LNCaP clone FGC (cell line): ENCODE results near the gene NKAIN2.
"Not testable (repeated sequence)": the region's sequence is repeated elsewhere in the genome, so short reads cannot be mapped to it uniquely, and the experiment has no call there.

ENCODE experiments used
- DNase-seq: peaks from one replicate; pipeline ENCODE4 v3.0.0-alpha.2; 2011; ENCODE audit warnings: low read depth
- H3K4me3 ChIP-seq: 2 replicates; pipeline ENCODE4 v1.5.1; 2011; ENCODE audit warnings: mild to moderate bottlenecking, low read depth, low read length, control low read depth
- CTCF ChIP-seq: IDR thresholded peaks from 2 replicates; pipeline ENCODE4 v1.5.1; 2012; ENCODE audit warnings: mild to moderate bottlenecking; ENCODE audit not compliant: control insufficient read depth, insufficient read depth; ENCODE audit errors: extremely low read depth

The NKAIN2 gene

GRCh38 chr6:124539096-124539495, 735.4 kb downstream of the NKAIN2 start:
- no peak overlapping the region for H3K4me3 ChIP-seq
- no peak for TF ChIP-seq CTCF
- DNase-seq: no peak

- H3K4me3 ChIP-seq: no peak overlapping the region
- DNase-seq: no peak
- TF ChIP-seq CTCF: no peak
Observed at GRCh38 chr6:124541573-124541972, 737.9 kb downstream of the NKAIN2 start.

- H3K4me3 ChIP-seq: no peak overlapping the region
- DNase-seq: no peak
- no peak for TF ChIP-seq CTCF
Observed at GRCh38 chr6:124546601-124547000, 742.9 kb downstream of the NKAIN2 start.

DNA sequence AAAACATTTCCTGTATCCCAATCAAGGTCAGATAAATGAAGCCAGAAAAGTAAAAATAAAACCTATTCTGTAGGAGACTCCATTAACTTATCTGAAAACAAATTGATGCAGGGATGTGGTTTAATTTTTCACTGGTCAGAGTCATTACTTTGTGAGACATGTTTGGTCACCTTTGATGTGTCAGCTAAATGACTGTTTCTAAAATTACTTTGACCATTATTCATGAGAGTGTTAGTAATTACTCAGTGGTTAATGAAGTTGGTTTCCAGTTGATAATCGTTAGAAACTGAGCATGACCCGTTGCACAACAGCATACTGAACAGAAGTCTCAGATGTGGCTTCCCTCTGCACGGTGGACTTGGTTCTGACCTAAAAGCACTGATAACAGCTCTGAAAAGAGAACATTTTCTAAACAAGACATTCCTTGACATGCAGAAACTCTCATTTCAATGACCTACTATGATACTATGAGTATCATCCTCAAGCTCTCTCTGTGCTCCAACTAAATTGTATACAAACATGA, 748.1 kb downstream of the NKAIN2 start:
- no peak for DNase-seq
- no peak for TF ChIP-seq CTCF
- no peak overlapping the region for H3K4me3 ChIP-seq

- no peak for TF ChIP-seq CTCF
- H3K4me3 ChIP-seq: no peak overlapping the region
- no peak for DNase-seq
Observed at GRCh38 chr6:124557873-124558272, 754.2 kb downstream of the NKAIN2 start.

- DNase-seq, H3K4me3 ChIP-seq: not testable (repeated sequence)
Observed at GRCh38 chr6:124560078-124560477, 756.4 kb downstream of the NKAIN2 start.

GRCh38 chr6:124560873-124561567, 757.4 kb downstream of the NKAIN2 start:
- DNase-seq: no peak
- TF ChIP-seq CTCF: no peak
- H3K4me3 ChIP-seq: no peak overlapping the region
